ENCODE results near the gene SMIM20.

- no peak for TF ChIP-seq GABPA (IDR thresholded peaks at IDR 0.05 in 1 of 2, conservative IDR thresholded peaks at IDR 0.05 in 1 of 2)
- no peak for TF ChIP-seq CTCF (IDR thresholded peaks at IDR 0.05; ENCODE audit: low read depth, low read length, missing input control)
- no peak for TF ChIP-seq RAD21 (IDR thresholded peaks at IDR 0.05)
- TF ChIP-seq JUND (IDR thresholded peaks at IDR 0.05), result no peak
- TF ChIP-seq SP1 (IDR thresholded peaks at IDR 0.05), result no peak
- no peak for TF ChIP-seq HNF4G (IDR thresholded peaks at IDR 0.05)
- no peak for TF ChIP-seq YY1 (IDR thresholded peaks at IDR 0.05)
- no peak for TF ChIP-seq MAX (IDR thresholded peaks at IDR 0.05)
- TF ChIP-seq TAF1 (conservative IDR thresholded peaks at IDR 0.05), result no peak
- TF ChIP-seq ZBTB33 (IDR thresholded peaks at IDR 0.05), result no peak
- no peak for TF ChIP-seq REST (IDR thresholded peaks at IDR 0.05)
- no peak for TF ChIP-seq EGR1 (IDR thresholded peaks at IDR 0.05; ENCODE audit: low read depth in 2 of 2)
Measured at GRCh38 chr4:25949994-25950393, 36.0 kb downstream of the SMIM20 start.

Measured in liver (tissue), 3 donors.